ENCODE data around the gene SOX21.

DNA sequence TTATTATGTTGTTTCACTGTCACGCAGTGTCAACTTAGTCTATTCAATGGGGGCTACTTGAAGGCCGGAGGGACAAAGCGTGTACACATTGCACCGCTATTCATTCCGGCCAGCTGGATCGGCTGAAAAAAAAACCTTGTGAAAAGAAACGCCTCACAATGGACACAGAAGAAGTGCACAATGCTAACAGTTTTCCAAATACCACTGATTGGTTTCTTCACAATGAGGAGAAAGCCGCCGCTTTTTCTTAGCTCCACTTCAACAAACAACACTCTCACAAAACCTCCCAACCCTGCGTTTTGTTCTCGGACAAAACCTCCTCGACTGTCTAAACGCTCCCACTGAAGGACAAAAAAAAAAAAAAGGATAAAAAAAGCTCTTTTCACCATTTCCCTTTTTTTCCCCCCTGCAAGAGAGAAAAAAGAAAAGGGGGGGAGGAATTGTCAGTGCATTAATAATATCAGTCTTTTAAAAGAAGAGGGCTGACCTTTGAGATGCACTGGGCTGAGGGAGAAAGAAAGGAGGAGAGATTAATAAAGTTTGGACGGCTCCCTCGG, 5.4 kb downstream of the SOX21 start:
- TF ChIP-seq, protein P1, sequence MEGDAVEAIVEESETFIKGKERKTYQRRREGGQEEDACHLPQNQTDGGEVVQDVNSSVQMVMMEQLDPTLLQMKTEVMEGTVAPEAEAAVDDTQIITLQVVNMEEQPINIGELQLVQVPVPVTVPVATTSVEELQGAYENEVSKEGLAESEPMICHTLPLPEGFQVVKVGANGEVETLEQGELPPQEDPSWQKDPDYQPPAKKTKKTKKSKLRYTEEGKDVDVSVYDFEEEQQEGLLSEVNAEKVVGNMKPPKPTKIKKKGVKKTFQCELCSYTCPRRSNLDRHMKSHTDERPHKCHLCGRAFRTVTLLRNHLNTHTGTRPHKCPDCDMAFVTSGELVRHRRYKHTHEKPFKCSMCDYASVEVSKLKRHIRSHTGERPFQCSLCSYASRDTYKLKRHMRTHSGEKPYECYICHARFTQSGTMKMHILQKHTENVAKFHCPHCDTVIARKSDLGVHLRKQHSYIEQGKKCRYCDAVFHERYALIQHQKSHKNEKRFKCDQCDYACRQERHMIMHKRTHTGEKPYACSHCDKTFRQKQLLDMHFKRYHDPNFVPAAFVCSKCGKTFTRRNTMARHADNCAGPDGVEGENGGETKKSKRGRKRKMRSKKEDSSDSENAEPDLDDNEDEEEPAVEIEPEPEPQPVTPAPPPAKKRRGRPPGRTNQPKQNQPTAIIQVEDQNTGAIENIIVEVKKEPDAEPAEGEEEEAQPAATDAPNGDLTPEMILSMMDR (IDR thresholded peaks at IDR 0.05) = no peak
- no peak for TF ChIP-seq POLR2A (IDR thresholded peaks at IDR 0.05)
- TF ChIP-seq POLR2AphosphoS5 (IDR thresholded peaks at IDR 0.05) = no peak
